Ishikawa (cell line): ENCODE measurements around the gene CORIN.

Experiments used
- CEBPB ChIP-seq: IDR thresholded peaks from 2 replicates; pipeline ENCODE4 v1.6.1; 2012
- CREB1 ChIP-seq: IDR thresholded peaks from 2 replicates; pipeline ENCODE4 v1.6.1; 2012; ENCODE audit warnings: low read depth
- EGR1 ChIP-seq: IDR thresholded peaks from 2 replicates; pipeline ENCODE4 v1.6.1; 2012
- EP300 ChIP-seq: IDR thresholded peaks from 2 replicates; pipeline ENCODE4 v1.6.1; 2012; ENCODE audit warnings: borderline replicate concordance
- NFIC ChIP-seq: IDR thresholded peaks from 2 replicates; pipeline ENCODE4 v1.6.1; 2012
- RAD21 ChIP-seq: IDR thresholded peaks from 2 replicates; pipeline ENCODE4 v1.6.1; 2012; ENCODE audit warnings: low read depth
- YY1 ChIP-seq: IDR thresholded peaks from 2 replicates; pipeline ENCODE4 v1.6.1; 2012; ENCODE audit warnings: low read depth
- TF ChIP-seq, protein P1 (sequence below): IDR thresholded peaks from 2 replicates; pipeline ENCODE4 v1.6.1; 2012; ENCODE audit warnings: low read depth, mild to moderate bottlenecking
- TF ChIP-seq, protein P2 (sequence below): IDR thresholded peaks from 2 replicates; pipeline ENCODE4 v1.6.1; 2012

- no peak for TF ChIP-seq EP300
- TF ChIP-seq CREB1: no peak
- TF ChIP-seq CEBPB: no peak
- TF ChIP-seq, protein P1, sequence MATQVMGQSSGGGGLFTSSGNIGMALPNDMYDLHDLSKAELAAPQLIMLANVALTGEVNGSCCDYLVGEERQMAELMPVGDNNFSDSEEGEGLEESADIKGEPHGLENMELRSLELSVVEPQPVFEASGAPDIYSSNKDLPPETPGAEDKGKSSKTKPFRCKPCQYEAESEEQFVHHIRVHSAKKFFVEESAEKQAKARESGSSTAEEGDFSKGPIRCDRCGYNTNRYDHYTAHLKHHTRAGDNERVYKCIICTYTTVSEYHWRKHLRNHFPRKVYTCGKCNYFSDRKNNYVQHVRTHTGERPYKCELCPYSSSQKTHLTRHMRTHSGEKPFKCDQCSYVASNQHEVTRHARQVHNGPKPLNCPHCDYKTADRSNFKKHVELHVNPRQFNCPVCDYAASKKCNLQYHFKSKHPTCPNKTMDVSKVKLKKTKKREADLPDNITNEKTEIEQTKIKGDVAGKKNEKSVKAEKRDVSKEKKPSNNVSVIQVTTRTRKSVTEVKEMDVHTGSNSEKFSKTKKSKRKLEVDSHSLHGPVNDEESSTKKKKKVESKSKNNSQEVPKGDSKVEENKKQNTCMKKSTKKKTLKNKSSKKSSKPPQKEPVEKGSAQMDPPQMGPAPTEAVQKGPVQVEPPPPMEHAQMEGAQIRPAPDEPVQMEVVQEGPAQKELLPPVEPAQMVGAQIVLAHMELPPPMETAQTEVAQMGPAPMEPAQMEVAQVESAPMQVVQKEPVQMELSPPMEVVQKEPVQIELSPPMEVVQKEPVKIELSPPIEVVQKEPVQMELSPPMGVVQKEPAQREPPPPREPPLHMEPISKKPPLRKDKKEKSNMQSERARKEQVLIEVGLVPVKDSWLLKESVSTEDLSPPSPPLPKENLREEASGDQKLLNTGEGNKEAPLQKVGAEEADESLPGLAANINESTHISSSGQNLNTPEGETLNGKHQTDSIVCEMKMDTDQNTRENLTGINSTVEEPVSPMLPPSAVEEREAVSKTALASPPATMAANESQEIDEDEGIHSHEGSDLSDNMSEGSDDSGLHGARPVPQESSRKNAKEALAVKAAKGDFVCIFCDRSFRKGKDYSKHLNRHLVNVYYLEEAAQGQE: no peak
- TF ChIP-seq, protein P2, sequence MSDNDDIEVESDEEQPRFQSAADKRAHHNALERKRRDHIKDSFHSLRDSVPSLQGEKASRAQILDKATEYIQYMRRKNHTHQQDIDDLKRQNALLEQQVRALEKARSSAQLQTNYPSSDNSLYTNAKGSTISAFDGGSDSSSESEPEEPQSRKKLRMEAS: no peak
- no peak for TF ChIP-seq NFIC
- no peak for TF ChIP-seq RAD21
- no peak for TF ChIP-seq EGR1
- TF ChIP-seq YY1: no peak
Measured at GRCh38 chr4:47744253-47744652, 93.6 kb downstream of the CORIN start.
